HL-60 (cell line): ENCODE results near the gene OR4N2.
"Not testable (repeated sequence)": the region's sequence is repeated elsewhere in the genome, so short reads cannot be mapped to it uniquely, and the experiment has no call there.

Experiments used
- CTCF ChIP-seq: IDR thresholded peaks from one replicate; pipeline ENCODE4 v1.5.1; 2011; ENCODE audit warnings: low read length, control low read depth, inconsistent platforms; ENCODE audit not compliant: insufficient read depth
- GABPA ChIP-seq: IDR thresholded peaks from 2 replicates; pipeline ENCODE4 v1.6.1; 2012; ENCODE audit warnings: low read depth
- POLR2AphosphoS5 ChIP-seq: IDR thresholded peaks from 2 replicates; pipeline ENCODE4 v1.6.1; 2012; ENCODE audit warnings: low read depth
- REST ChIP-seq: IDR thresholded peaks from 2 replicates; pipeline ENCODE4 v1.6.1; 2012; ENCODE audit warnings: low read depth; ENCODE audit not compliant: insufficient replicate concordance
- SPI1 ChIP-seq: IDR thresholded peaks from 2 replicates; pipeline ENCODE4 v1.6.1; 2012; ENCODE audit warnings: low read depth, mild to moderate bottlenecking, borderline replicate concordance

- not testable (repeated sequence) for TF ChIP-seq CTCF, POLR2AphosphoS5, REST, GABPA, SPI1
Observed at GRCh38 chr14:19788150-19788549, 15.4 kb upstream of the OR4N2 start.
